HG03066 (cell line): ENCODE data around the gene RHOT2.

Experiments
- ATAC-seq: cut with Tn5 transposase; IDR thresholded peaks from one replicate; pipeline ENCODE4 v1.9.1; 2021; ENCODE audit warnings: low read depth; ENCODE audit not compliant: unreplicated experiment

The RHOT2 gene

GRCh38 chr16:694187-694862 lies 26.4 kb downstream of the RHOT2 start:
- no peak for ATAC-seq

- no peak for ATAC-seq
Measured at GRCh38 chr16:694863-695354, 27.0 kb downstream of the RHOT2 start.

DNA sequence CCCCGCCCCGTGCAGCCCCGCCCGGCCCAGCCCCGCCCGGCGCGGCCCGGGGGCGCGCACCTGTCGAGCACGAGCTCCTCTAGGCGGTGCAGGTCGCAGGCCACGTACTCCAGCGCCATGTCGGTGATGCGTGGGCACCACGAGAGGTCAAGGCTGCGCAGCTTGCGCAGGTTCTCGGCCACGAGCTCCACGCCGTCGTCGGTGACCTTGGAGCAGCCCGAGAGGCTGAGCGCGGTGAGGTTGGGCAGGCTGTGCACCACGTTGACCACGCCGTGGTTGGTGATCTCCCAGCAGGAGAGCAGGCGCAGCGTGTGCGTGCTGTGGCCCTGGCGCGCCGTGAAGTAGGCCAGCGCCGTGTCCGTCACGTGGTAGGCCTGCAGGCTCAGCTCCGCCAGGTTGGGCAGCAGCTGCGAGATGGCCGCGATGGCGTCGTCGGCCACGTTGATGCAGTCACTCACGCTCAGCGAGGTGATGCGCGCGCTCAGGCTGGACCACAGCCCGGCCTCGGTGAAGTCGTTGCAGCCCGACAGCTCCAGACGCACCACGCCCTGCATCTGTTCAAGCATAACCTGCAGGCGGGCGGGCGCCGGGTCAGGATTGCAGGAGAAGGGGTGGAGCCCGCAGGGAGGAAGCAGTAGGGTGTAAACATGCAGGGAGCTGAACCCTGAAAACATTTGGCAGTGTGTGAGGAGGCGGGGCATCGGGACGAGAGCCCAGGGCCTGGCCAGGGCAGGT lies 27.6 kb downstream of the RHOT2 start:
- ATAC-seq: no peak

GRCh38 chr16:698911-699671 lies 31.2 kb downstream of the RHOT2 start:
- ATAC-seq: no peak

GRCh38 chr16:700684-701584 lies 33.0 kb downstream of the RHOT2 start:
- no peak for ATAC-seq

- no peak for ATAC-seq
Measured at GRCh38 chr16:702341-702740, 34.4 kb downstream of the RHOT2 start.

DNA sequence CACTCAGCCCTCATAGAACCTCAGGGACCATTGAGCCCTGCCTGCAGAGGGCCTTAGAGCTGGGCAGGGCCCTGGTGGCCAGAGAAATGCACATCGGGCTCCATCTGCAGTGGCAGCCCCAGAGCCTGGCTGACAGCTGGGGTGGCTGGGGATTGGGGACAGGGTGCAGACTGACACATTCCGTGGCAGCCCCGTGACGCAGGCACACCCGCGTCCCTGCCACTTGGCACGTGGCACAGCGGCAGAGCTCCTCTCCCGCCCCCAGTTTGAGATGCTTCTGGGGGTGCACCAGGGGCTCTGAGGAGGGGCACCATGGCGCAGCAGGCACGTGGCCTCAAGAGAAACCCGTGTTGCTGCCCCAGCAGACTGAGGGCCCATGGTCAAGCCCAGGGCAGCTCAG lies 35.5 kb downstream of the RHOT2 start:
- ATAC-seq: no peak

DNA sequence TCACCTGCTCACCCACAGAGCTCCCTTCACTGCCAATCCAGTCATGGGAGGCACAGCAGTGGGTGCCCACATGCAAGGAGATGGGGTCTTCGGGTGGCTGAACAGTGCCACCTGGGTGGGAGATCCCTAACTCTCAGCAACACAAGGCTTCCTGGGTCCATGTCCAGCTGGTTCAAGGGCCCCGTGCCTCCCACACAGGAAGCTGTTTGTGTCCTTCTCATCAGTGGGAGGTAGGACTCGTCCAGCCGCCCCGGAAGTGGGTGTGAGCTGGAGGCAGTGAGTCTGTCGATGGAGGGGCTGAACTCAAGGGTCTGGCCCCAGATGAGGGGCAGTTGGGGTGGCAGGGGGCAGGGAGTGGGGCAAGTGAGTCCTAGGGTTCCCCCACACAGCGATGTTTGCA lies 36.1 kb downstream of the RHOT2 start:
- no peak for ATAC-seq

DNA sequence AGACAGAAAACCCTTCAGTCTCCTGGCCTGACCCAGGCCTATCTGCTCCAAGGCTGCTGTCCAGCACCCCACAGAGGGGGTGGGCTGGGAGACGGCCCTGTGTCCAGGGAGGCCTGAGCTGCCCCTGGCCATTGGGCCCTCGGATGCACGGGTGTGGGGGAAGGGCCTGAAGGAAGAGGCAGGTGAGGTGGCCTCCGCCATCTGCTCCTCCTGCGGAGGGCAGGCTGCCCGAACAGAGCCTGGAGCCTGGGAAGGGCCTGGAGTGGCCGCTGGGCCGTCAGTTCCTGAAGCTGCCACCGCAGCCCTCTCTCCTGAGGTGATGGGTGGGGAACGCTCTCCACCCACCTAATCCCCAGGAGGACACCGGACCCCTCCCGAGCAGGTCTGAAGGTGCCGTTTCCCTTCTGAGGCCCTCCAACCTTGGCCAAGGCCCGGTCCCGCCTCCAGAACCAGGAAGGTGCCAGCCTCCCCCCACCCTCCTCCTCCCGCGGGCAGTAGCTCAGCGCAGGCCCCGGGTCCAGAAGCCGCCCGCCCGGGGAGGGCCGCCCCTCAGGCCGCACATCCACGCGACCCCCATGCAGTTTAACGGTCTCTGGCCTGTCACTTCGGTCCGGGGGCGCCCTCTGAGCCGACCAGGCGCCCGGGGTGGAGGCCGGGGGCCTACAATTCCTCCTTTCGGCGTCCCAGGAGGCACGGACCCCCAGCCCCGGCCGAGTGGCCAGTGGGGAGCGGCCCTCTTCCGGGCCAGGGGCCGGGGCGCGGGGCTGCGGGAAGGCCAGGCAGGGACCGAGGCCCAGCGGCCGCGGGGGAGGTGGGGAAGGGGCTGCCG lies 36.8 kb downstream of the RHOT2 start:
- ATAC-seq: no peak

DNA sequence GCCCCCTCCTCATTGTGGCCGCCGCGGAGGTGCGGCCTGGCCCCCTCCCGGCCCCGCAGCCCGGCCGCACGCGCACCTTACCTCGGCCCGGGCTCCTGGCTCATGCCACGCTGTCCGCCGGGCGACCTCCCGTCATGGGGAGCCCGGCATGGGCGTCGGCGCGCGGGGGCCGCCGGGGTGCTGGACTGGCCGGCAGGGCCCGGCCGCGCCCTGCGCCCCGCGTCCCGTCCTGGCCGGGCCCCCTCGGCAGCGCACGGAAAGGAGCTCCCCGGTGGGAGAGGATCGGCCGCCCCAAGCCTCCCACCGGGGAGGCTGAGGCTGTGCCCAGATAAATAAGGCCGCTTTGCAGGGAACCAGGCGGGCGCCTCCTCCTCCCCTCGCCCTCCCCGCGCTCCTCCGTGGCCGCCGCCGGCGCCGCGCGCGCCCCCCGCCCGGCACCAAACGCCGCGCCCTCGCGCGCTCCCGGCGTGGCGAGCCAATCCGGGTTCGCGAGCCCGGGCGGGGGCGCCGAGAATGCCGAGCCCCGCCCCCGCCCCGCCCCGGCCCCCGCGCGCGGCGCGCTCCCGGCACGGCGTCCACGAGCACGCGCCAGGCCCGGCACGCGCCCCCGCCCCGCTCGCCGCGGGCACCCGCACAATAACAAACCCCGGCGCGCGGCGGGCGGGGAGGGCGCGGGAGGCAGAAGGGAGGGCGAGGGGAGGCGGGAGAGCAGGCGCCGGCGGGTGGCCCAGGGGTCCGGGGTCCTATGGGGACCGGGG lies 37.7 kb downstream of the RHOT2 start, which contains the start of gene FBXL16:
FBXL16 (minus strand) TSS at position 371 of the 758 bp plus-strand sequence. CDS start 8,396 bp downstream, outside the sequence.
- ATAC-seq: no peak

GRCh38 chr16:706189-707061 lies 38.5 kb downstream of the RHOT2 start:
- ATAC-seq: no peak

DNA sequence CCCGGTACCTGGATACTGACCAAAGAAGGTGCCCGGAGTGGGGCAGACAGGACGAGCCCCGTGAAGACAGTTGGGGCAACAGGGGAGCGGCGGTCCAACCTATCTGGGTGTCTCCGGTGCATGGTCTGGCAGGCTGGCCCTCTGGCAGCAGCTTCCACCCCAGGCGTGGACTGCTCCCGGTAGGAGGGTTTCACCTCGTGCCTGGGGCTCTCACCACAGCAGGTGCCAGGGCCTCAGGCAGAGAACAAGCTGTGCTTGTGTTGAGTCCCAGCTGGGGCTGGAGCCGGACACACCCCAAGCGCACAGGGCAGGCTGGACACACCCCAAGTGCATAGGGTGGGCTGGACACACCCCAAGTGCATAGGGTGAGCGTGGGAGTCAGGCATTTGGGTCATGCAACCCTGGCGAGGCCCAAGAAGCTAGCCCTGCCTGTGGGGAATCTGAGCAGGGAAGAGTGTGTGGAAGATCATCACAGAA lies 39.2 kb downstream of the RHOT2 start:
- ATAC-seq: no peak

DNA sequence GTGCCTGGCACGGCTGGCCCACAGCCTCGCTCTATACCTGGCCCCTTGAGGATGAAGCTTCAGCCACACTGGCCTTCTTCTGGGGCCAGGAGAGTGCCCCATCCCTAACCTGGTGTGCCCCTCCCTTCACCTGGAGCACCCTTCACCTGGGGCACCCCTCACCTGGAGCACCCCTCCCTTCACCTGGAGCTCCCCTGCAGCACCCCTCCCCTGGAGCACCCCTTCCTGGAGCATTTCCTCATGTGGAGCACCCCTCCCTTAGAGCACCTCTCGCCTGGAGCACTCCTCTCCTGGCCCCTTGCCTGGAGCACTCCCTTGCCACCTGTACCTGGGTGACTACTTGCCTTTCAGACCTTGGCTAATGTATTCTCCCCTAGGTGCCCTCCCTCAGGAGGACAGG lies 40.1 kb downstream of the RHOT2 start:
- no peak for ATAC-seq

GRCh38 chr16:708959-709358 lies 41.0 kb downstream of the RHOT2 start:
- ATAC-seq: no peak

GRCh38 chr16:709566-710499 lies 41.9 kb downstream of the RHOT2 start:
- ATAC-seq: no peak

DNA sequence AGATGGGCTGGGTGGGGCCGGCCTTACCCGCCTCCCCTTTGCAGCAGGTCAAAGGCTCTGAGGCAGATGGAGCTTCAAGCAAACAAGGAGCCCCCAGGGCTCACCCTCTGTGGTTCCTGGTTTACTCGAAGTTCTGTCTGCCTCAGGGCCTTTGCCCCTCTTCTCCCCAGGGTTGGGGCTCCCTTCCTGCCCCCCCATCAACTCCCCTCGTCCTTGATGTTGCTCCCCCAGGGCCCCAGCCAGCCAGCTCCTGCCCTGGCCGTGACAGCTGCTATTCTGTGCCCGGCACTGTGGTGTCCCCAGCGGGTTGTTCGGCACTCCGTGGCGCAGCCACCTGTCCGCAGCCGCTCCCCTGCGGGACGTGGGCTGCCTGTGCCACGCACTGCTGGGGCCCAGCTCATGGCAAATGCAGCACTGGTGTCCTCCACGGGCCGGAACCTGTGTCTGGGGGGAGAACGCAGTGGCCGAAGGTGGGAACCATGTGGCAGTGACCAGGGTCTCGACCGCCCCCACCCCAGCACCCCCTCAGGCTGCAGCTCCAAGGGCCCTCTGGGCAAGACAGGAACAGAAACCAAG lies 42.7 kb downstream of the RHOT2 start:
- ATAC-seq: no peak
